ENCODE results near the gene LPP. TPM values are rescaled to one million over a fixed set of nuclear protein-coding genes. Genes with fewer than 3 reads are reported as not detected.

LPP gene
- total RNA-seq, 1 donor, result 77.4 TPM

- Histone ChIP-seq H3K79me2 (ENCODE audit: insufficient read depth, low read length) (peaks cover 70% of the 10 kb centered on the region), H3K36me3 (ENCODE audit: insufficient read depth, low read length) (no peaks in the 10 kb centered on the region), H3K27me3 (ENCODE audit: insufficient read depth, low read length) (no peaks in the 10 kb centered on the region), H3K4me1 (ENCODE audit: insufficient read depth, low read length) (peaks cover 9% of the 10 kb centered on the region), H3K27ac (ENCODE audit: low read depth, low read length) (no peak overlapping the region), H3K4me3 (ENCODE audit: insufficient read depth, low read length) (no peak overlapping the region), H2AFZ (ENCODE audit: low read length) (no peak overlapping the region), H3K4me2 (ENCODE audit: insufficient read depth, low read length) (no peak overlapping the region), H4K20me1 (ENCODE audit: insufficient read depth, low read length) (peaks cover 7% of the 10 kb centered on the region), H3K9me3 (ENCODE audit: low read depth, low read length) (no peaks in the 10 kb centered on the region)
- no peak for TF ChIP-seq CTCF (IDR thresholded peaks at IDR 0.05; ENCODE audit: extremely low read depth, low read depth, low read length)
- no peak for DNase-seq (ENCODE audit: insufficient read length, low spot score, missing footprints)
Observed at GRCh38 chr3:188392076-188392475, 238.1 kb downstream of the LPP start.

GRCh38 chr3:188394623-188395022 is 240.7 kb downstream of the LPP start:
- no peak overlapping the region for H3K4me2 ChIP-seq (ENCODE audit: insufficient read depth, low read length)
- H4K20me1 ChIP-seq (ENCODE audit: insufficient read depth, low read length), result peaks cover 13% of the 10 kb centered on the region
- peaks cover 78% of the 10 kb centered on the region for H3K79me2 ChIP-seq (ENCODE audit: insufficient read depth, low read length)

GRCh38 chr3:188396251-188396650 is 242.3 kb downstream of the LPP start:
- no peak for TF ChIP-seq CTCF (IDR thresholded peaks at IDR 0.05; ENCODE audit: extremely low read depth, low read depth, low read length)
- H3K27me3 ChIP-seq (ENCODE audit: insufficient read depth, low read length), result no peaks in the 10 kb centered on the region
- no peak for DNase-seq (ENCODE audit: insufficient read length, low spot score, missing footprints)
- no peak overlapping the region for H2AFZ ChIP-seq (ENCODE audit: low read length)
- peaks cover 10% of the 10 kb centered on the region for H4K20me1 ChIP-seq (ENCODE audit: insufficient read depth, low read length)
- H3K36me3 ChIP-seq (ENCODE audit: insufficient read depth, low read length), result no peaks in the 10 kb centered on the region
- H3K79me2 ChIP-seq (ENCODE audit: insufficient read depth, low read length), result peaks cover 78% of the 10 kb centered on the region
- no peaks in the 10 kb centered on the region for H3K9me3 ChIP-seq (ENCODE audit: low read depth, low read length)
- H3K4me3 ChIP-seq (ENCODE audit: insufficient read depth, low read length), result no peak overlapping the region
- no peaks in the 10 kb centered on the region for H3K4me1 ChIP-seq (ENCODE audit: insufficient read depth, low read length)
- no peak overlapping the region for H3K27ac ChIP-seq (ENCODE audit: low read depth, low read length)
- H3K4me2 ChIP-seq (ENCODE audit: insufficient read depth, low read length), result no peak overlapping the region

More at GRCh38 chr3:188394623-188395022, 240.7 kb downstream of the LPP start:
- no peaks in the 10 kb centered on the region for H3K36me3 ChIP-seq (ENCODE audit: insufficient read depth, low read length)
- no peaks in the 10 kb centered on the region for H3K9me3 ChIP-seq (ENCODE audit: low read depth, low read length)
- peaks cover 9% of the 10 kb centered on the region for H3K4me1 ChIP-seq (ENCODE audit: insufficient read depth, low read length)
- H3K27me3 ChIP-seq (ENCODE audit: insufficient read depth, low read length), result no peaks in the 10 kb centered on the region
- DNase-seq (ENCODE audit: insufficient read length, low spot score, missing footprints), result no peak
- no peak overlapping the region for H3K27ac ChIP-seq (ENCODE audit: low read depth, low read length)
- H2AFZ ChIP-seq (ENCODE audit: low read length), result no peak overlapping the region
- H3K4me3 ChIP-seq (ENCODE audit: insufficient read depth, low read length), result no peak overlapping the region
- no peak for TF ChIP-seq CTCF (IDR thresholded peaks at IDR 0.05; ENCODE audit: extremely low read depth, low read depth, low read length)

GRCh38 chr3:188396900-188397299 is 242.9 kb downstream of the LPP start:
- DNase-seq (ENCODE audit: insufficient read length, low spot score, missing footprints), result no peak
- Histone ChIP-seq H3K9me3 (ENCODE audit: low read depth, low read length) (no peaks in the 10 kb centered on the region), H3K4me3 (ENCODE audit: insufficient read depth, low read length) (no peak overlapping the region), H3K36me3 (ENCODE audit: insufficient read depth, low read length) (no peaks in the 10 kb centered on the region), H4K20me1 (ENCODE audit: insufficient read depth, low read length) (peaks cover 8% of the 10 kb centered on the region), H3K27me3 (ENCODE audit: insufficient read depth, low read length) (no peaks in the 10 kb centered on the region), H3K4me2 (ENCODE audit: insufficient read depth, low read length) (no peak overlapping the region), H3K79me2 (ENCODE audit: insufficient read depth, low read length) (peaks cover 76% of the 10 kb centered on the region), H3K4me1 (ENCODE audit: insufficient read depth, low read length) (no peaks in the 10 kb centered on the region), H3K27ac (ENCODE audit: low read depth, low read length) (no peak overlapping the region), H2AFZ (ENCODE audit: low read length) (no peak overlapping the region)
- no peak for TF ChIP-seq CTCF (IDR thresholded peaks at IDR 0.05; ENCODE audit: extremely low read depth, low read depth, low read length)
